HepG2 (cell line): ENCODE data around the gene BYSL. TPM values are rescaled to one million over a fixed set of nuclear protein-coding genes. Genes with fewer than 3 reads are reported as not detected.

Source experiments
- ELF3 ChIP-seq: IDR thresholded peaks from 2 replicates; pipeline ENCODE4 v1.6.1; 2016; ENCODE audit warnings: missing genetic modification reagents, missing compliant biosample characterization
- FIP1L1 ChIP-seq: fragments of 200-400 bp; formaldehyde crosslinking; IDR thresholded peaks from 2 replicates; pipeline ENCODE4 v1.6.1; 2018; ENCODE audit warnings: low read depth, mild to moderate bottlenecking, low read length, moderate library complexity, borderline replicate concordance; ENCODE audit not compliant: insufficient read depth
- FOXK2 ChIP-seq: fragments of 450-650 bp; IDR thresholded peaks from 2 replicates; pipeline ENCODE4 v1.6.1; 2016
- GABPA ChIP-seq, 2 experiments: IDR thresholded peaks; 2 replicates each; pipeline ENCODE4 v1.6.1; 2011 to 2016; ENCODE audit warnings: low read depth in 2 of 2, low read length in 1 of 2, missing biosample characterization in 1 of 2, missing genetic modification characterization in 1 of 2
- GABPB1 ChIP-seq: IDR thresholded peaks from 2 replicates; pipeline ENCODE4 v1.6.1; 2016; ENCODE audit warnings: mild to moderate bottlenecking, missing genetic modification reagents, moderate library complexity, missing compliant biosample characterization
- IKZF4 ChIP-seq: sonication (generic); formaldehyde crosslinking; IDR thresholded peaks from 2 replicates; pipeline ENCODE4 v1.5.1; 2020; ENCODE audit warnings: borderline replicate concordance, mild to moderate bottlenecking, low read depth, missing genetic modification reagents; ENCODE audit errors: not compliant biosample characterization
- KLF13 ChIP-seq: sonication (generic); formaldehyde crosslinking; IDR thresholded peaks from 2 replicates; pipeline ENCODE4 v1.4.0; 2020; ENCODE audit warnings: mild to moderate bottlenecking, missing genetic modification reagents
- PHB2 ChIP-seq: fragments of 450-650 bp; IDR thresholded peaks from 2 replicates; pipeline ENCODE4 v1.6.1; 2018; ENCODE audit not compliant: partially characterized antibody
- TCF7 ChIP-seq: sonication (generic); IDR thresholded peaks from 2 replicates; pipeline ENCODE4 v1.6.1; 2016; ENCODE audit warnings: antibody characterized with exemption, low read depth
- ZBTB21 ChIP-seq: sonication (generic); formaldehyde crosslinking; IDR thresholded peaks from 2 replicates; pipeline ENCODE4 v1.4.0; 2020; ENCODE audit warnings: missing genetic modification reagents
- ZBTB4 ChIP-seq: sonication (generic); formaldehyde crosslinking; IDR thresholded peaks from 2 replicates; pipeline ENCODE4 v1.4.0; 2020; ENCODE audit warnings: missing genetic modification reagents, mild to moderate bottlenecking, borderline replicate concordance
- ZFP82 ChIP-seq: sonication (generic); formaldehyde crosslinking; IDR thresholded peaks from 2 replicates; pipeline ENCODE4 v1.5.1; 2020; ENCODE audit warnings: mild to moderate bottlenecking, missing genetic modification reagents, borderline replicate concordance
- ZMAT5 ChIP-seq: sonication (generic); formaldehyde crosslinking; IDR thresholded peaks from 2 replicates; pipeline ENCODE4 v1.5.0; 2020; ENCODE audit warnings: mild to moderate bottlenecking, low read depth, missing genetic modification reagents, borderline replicate concordance
- ZMYM3 ChIP-seq: sonication (generic); formaldehyde crosslinking; IDR thresholded peaks from 2 replicates; pipeline ENCODE4 v1.5.1; 2020; ENCODE audit warnings: mild to moderate bottlenecking, missing genetic modification reagents
- ZNF230 ChIP-seq: sonication (generic); formaldehyde crosslinking; IDR thresholded peaks from 2 replicates; pipeline ENCODE4 v1.4.0; 2020; ENCODE audit warnings: mild to moderate bottlenecking, missing genetic modification reagents
- ZNF33B ChIP-seq: sonication (generic); formaldehyde crosslinking; IDR thresholded peaks from 2 replicates; pipeline ENCODE4 v1.5.1; 2020; ENCODE audit warnings: mild to moderate bottlenecking, missing genetic modification reagents
- ZNF414 ChIP-seq: sonication (generic); formaldehyde crosslinking; IDR thresholded peaks from 2 replicates; pipeline ENCODE4 v1.5.0; 2020; ENCODE audit warnings: missing genetic modification reagents
- ZNF564 ChIP-seq: sonication (generic); formaldehyde crosslinking; IDR thresholded peaks from 2 replicates; pipeline ENCODE4 v1.8.1; 2023; ENCODE audit warnings: mild to moderate bottlenecking, missing genetic modification reagents
- ZNF619 ChIP-seq: sonication (generic); formaldehyde crosslinking; IDR thresholded peaks from 2 replicates; pipeline ENCODE4 v1.4.0; 2020; ENCODE audit warnings: mild to moderate bottlenecking, missing genetic modification reagents
- ZNF780A ChIP-seq: sonication (generic); formaldehyde crosslinking; IDR thresholded peaks from 2 replicates; pipeline ENCODE4 v1.8.0; 2022; ENCODE audit warnings: mild to moderate bottlenecking, missing genetic modification reagents, moderate library complexity
- polyA plus RNA-seq, 8 experiments: library from polyadenylated mRNA; depleted of rRNA in 3 of 8; stranded (reverse) in 7 of 8; unstranded in 1 of 8; fragments of >200 nt; fragmentation: Illumina TruSeq in 4 of 8; extraction: Trizol in 4 of 8; gene quantifications; 2 replicates each; pipeline versions ENCODE4 v1.2.1 to v1.2.3, GENCODE V29; 2011 to 2016; ENCODE audit warnings: low read depth in 4 of 8, missing spikeins in 1 of 8, mixed read lengths in 1 of 8; ENCODE audit not compliant: insufficient read depth in 1 of 8
- total RNA-seq, 5 experiments: library from RNA; depleted of rRNA; stranded (reverse); fragments of >200 nt; fragmentation: Illumina TruSeq; extraction: Trizol; gene quantifications; 2 replicates each; pipeline ENCODE4 v1.2.3, GENCODE V29; 2016; ENCODE audit warnings: low read depth in 1 of 5
- TF ChIP-seq, protein P1 (sequence below): sonication (generic); formaldehyde crosslinking; IDR thresholded peaks from 2 replicates; pipeline ENCODE4 v1.5.1; 2020; ENCODE audit warnings: missing genetic modification reagents, mild to moderate bottlenecking, borderline replicate concordance
- TF ChIP-seq, protein P2 (sequence below): fragments of 450-650 bp; IDR thresholded peaks from 2 replicates; pipeline ENCODE4 v1.6.1; 2017

The BYSL gene
- total and polyA plus RNA-seq, 2 of the 13 experiments (the other 11 are each of a cell fraction or from before 2014, with no cell fraction given) = 27.9 to 28.6 TPM

GRCh38 chr6:41941280-41942066, 20.2 kb downstream of the BYSL start, which contains the start of gene CCND3 (continued):
- TF ChIP-seq, protein P1, sequence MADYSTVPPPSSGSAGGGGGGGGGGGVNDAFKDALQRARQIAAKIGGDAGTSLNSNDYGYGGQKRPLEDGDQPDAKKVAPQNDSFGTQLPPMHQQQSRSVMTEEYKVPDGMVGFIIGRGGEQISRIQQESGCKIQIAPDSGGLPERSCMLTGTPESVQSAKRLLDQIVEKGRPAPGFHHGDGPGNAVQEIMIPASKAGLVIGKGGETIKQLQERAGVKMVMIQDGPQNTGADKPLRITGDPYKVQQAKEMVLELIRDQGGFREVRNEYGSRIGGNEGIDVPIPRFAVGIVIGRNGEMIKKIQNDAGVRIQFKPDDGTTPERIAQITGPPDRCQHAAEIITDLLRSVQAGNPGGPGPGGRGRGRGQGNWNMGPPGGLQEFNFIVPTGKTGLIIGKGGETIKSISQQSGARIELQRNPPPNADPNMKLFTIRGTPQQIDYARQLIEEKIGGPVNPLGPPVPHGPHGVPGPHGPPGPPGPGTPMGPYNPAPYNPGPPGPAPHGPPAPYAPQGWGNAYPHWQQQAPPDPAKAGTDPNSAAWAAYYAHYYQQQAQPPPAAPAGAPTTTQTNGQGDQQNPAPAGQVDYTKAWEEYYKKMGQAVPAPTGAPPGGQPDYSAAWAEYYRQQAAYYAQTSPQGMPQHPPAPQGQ (CRISPR knock-in tag) = no peak
- no peak for TF ChIP-seq ZNF619 (CRISPR knock-in tag)
- TF ChIP-seq ZMYM3 (CRISPR knock-in tag) = no peak
- TF ChIP-seq ZNF33B (CRISPR knock-in tag) = no peak
- TF ChIP-seq ZMAT5 (CRISPR knock-in tag) = no peak
- TF ChIP-seq TCF7 = no peak
- peak; percentile 60; the same call in 1 of the 2 replicates for TF ChIP-seq ZNF780A (CRISPR knock-in tag)
- TF ChIP-seq KLF13 = no peak
- TF ChIP-seq ZNF414 (CRISPR knock-in tag) = no peak
- no peak for TF ChIP-seq IKZF4 (CRISPR knock-in tag)
- peak; percentile 3; the same call in 1 of the 2 replicates for TF ChIP-seq ELF3 (CRISPR knock-in tag)
- TF ChIP-seq PHB2 = no peak
- TF ChIP-seq GABPA (IDR thresholded peaks at IDR 0.05; ENCODE audit: low read depth, low read length) = peak; percentile 51; the same call in 1 of the 2 replicates
- peak; percentile 69 for TF ChIP-seq GABPA (CRISPR knock-in tag; IDR thresholded peaks at IDR 0.05; ENCODE audit: low read depth)
- TF ChIP-seq ZNF230 = peak; percentile 77; the same call in 1 of the 2 replicates
- peak; percentile 90 for TF ChIP-seq GABPB1 (CRISPR knock-in tag)
- TF ChIP-seq FIP1L1 = no peak
- TF ChIP-seq ZNF564 (CRISPR knock-in tag) = peak; percentile 76; the same call in 1 of the 2 replicates
- TF ChIP-seq ZBTB21 (CRISPR knock-in tag) = no peak
- TF ChIP-seq ZFP82 (CRISPR knock-in tag) = 0 out of 2 replicates have a peak, but pooled peaks have one; percentile 26
- no peak for TF ChIP-seq ZBTB4 (CRISPR knock-in tag)
- no peak for TF ChIP-seq FOXK2
- TF ChIP-seq, protein P2, sequence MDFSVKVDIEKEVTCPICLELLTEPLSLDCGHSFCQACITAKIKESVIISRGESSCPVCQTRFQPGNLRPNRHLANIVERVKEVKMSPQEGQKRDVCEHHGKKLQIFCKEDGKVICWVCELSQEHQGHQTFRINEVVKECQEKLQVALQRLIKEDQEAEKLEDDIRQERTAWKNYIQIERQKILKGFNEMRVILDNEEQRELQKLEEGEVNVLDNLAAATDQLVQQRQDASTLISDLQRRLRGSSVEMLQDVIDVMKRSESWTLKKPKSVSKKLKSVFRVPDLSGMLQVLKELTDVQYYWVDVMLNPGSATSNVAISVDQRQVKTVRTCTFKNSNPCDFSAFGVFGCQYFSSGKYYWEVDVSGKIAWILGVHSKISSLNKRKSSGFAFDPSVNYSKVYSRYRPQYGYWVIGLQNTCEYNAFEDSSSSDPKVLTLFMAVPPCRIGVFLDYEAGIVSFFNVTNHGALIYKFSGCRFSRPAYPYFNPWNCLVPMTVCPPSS = no peak
